GM03348 (cell line): ENCODE data around the gene RRP12.
"Not testable (repeated sequence)": the region's sequence is repeated elsewhere in the genome, so short reads cannot be mapped to it uniquely, and the experiment has no call there.

Experiments
- DNase-seq: peaks from one replicate; pipeline ENCODE4 v3.0.0; 2012; ENCODE audit warnings: low spot score

The RRP12 gene

GRCh38 chr10:97406483-97406882 is 5.3 kb upstream of the RRP12 start:
- DNase-seq: not testable (repeated sequence)

- DNase-seq: no peak
Observed at GRCh38 chr10:97406064-97406463, 4.9 kb upstream of the RRP12 start.

DNA sequence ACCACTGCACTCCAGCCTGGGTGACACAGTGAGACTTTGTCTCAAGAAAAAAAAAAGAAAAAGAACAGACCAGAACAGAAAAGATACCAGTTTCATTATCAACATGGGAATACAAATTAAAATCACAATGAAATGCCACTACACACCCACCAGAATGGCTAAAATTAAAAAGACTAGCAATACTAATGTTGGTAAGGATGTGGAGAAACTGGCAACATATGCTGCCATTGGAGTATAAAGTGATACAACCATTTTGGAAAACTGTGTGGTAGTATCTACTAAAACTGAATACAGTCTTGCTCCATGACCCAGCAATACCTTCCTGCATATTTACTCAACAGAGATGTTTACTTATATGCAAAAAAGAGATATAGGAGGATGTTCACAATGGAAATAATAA is 2.9 kb upstream of the RRP12 start:
- no peak for DNase-seq

GRCh38 chr10:97401455-97401919 is 347 bp upstream of the RRP12 start:
- DNase-seq: no peak

- DNase-seq: peak; percentile 59
Observed at GRCh38 chr10:97399843-97400545, 1.1 kb downstream of the RRP12 start.

- DNase-seq: no peak
Observed at GRCh38 chr10:97396056-97396455, 5.1 kb downstream of the RRP12 start.

DNA sequence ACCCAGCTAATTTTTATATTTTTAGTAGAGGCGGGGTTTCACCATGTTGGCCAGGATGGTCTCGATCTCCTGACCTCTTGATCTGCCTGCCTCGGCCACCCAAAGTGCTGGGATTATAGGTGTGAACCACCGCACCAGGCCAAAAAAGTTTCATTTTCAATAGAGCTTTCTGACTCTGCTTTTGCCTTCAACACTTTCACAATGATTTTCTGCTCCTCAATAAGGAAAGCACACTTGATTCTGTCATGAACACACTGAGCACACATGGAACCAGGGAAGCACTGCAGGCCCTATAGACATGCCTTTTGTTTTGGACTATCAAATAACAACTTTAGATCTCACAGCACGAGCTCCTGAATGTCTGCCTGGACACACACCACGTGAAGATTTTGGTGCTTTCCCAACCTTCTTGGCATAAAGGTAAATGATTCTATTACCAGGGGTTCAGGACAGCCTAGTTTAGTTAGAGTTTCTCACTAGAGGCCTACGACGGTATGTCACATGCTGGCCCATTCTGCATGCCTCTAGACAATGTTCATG is 8.0 kb downstream of the RRP12 start:
- no peak for DNase-seq

DNA sequence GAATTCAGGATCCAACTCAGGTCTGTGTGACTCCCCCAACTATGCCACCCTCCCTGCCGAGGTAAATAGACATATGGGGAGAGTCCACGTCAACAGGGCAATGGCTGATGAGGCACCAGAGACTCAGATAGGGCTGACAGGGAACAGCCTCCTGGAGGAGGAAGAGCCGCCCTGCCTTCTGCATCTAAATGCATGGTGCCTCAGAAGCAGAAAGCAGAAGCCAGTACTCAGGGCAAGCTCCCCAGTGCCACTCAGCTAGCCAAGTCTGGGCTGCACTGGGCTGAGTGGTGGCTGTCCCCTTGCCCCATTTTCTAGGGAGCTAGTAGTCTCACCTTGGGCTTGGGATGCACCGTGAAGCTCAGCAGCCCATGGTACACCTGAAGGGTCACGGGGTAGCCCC is 11.0 kb downstream of the RRP12 start:
- no peak for DNase-seq

DNA sequence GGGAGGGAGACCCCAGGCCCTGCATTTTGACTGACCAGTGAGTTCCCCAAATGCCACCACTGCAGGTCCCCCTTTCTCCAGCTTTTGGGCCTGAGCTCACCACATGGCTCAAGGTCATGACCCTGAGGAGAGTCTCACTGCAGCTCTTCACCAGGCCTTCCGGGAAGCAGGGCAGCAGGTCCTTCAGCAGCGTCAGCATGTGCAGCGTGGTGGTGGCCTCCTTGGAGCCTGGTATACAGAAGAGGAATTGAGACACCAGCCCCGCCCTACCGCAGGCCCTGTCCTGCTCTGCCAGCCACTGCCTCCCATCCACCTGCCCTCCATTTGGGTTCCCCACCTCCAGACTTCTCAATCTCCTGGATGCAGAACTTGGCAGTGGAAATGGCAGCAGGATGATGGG is 13.0 kb downstream of the RRP12 start:
- DNase-seq: no peak

DNA sequence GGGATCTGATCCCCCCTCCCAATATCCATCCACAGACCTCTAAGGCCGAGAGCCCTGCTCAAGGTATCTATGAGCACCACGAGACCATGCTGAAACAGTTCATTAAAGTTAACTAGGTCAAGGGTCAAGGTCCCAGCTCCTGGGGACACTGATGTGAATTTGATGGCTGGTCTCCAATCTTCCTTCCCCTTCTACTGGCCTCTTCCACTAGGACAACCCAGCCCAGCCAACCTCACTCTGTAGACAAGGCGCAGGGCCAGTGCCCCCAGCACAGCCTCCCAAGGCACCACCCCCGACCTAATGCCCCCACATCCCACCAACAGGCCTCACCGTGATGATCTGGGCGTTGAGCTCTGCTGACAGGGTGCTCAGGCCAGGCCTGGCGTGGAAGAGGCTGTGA is 15.6 kb downstream of the RRP12 start:
- DNase-seq: no peak

DNA sequence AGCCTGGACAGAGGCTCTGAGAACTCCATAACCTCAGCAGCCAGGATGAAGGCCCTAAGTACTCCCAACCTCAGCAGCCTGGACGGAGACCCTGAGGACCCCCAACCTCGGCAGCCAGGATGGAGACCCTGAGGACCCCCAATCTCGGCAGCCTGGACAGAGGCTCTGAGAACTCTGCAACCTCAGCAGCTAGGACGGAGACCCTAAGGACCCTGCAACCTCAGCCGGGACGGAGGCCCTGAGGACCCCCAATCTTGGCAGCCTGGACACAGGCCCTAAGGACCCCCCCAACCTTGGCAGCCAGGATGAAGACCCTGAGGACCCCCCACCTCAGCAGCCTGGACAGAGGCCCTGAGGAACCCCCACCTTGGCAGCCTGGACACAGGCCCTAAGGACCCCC is 16.5 kb downstream of the RRP12 start:
- no peak for DNase-seq

DNA sequence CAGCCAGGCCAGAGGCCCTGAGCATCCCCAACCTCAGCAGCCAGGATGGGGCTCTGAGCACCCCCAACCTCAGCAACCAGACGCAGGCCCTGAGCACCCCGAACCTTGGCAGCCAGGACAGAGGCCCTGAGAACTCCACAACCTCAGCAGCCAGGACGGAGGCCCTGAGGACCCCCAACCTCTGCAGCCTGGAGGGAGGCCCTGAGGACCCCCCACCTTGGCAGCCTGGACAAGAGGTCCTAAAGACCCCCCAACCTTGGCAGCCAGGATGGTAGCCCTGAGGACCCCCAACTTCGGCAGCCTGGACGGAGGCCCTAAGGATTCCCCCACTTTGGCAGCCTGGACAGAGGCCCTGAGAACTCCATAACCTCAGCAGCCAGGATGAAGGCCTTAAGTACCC is 17.0 kb downstream of the RRP12 start:
- DNase-seq: no peak

- DNase-seq: no peak
Observed at GRCh38 chr10:97383159-97383558, 18.0 kb downstream of the RRP12 start.

DNA sequence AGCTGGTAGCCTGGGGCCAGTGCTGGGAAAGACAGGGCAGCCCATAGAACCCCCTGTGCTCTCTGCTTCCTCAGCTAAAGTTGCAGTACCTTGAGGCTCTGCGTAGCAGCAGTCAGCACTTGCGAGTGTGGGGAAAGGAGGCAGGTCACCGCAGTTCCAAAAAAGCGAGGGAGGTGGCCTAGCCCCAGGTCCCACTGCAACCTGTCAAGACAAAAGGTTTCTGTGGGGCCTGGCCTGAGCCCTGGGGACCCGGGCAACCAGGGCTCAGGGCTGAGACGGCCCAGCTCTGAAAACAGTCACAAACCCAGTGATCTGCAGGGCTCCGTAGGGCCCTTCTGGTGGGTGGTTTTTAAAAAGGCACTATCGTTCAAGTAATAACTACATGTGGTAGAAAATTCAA is 19.5 kb downstream of the RRP12 start:
- DNase-seq: no peak

GRCh38 chr10:97380516-97380915 is 20.6 kb downstream of the RRP12 start:
- no peak for DNase-seq

- no peak for DNase-seq
Observed at GRCh38 chr10:97378933-97379921, 21.9 kb downstream of the RRP12 start.

DNA sequence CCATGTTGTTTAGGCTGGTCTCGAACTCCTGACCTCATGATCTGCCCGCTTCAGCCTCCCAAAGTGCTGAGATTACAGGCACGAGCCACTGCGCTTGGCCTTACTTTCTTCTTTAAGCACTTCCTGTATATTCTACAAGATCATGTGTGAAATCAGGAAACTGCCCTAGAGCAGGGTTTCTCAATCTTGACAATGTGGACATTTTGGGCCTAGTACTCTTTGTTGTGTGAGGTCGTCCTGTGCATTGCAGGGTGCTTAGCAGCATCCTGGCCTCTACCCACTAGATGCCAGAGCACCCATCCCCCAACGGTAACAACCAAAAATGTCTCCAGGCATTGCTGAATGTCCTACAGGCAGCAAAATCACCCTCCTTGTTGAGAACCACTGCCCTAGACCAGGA is 24.7 kb downstream of the RRP12 start:
- no peak for DNase-seq

DNA sequence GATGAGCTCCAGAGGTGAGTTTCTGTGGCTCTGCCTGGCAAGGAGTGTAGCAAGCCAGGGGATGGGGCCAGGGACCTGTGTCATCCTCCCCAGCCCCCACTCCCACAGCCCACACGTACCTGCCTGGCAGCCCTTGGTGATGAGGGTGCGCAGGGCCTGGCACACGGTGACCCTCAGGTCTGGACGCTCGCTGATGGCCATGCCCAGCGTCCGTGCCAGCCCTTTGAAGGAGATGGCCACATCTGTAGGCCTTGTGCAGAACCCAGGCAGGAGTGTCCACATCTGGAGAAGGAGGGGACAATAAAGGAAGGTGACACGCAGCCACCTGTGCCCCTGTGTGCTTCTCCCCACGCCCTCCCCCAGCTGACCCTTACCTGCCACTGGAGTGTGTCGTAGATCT is 27.7 kb downstream of the RRP12 start:
- DNase-seq: no peak

DNA sequence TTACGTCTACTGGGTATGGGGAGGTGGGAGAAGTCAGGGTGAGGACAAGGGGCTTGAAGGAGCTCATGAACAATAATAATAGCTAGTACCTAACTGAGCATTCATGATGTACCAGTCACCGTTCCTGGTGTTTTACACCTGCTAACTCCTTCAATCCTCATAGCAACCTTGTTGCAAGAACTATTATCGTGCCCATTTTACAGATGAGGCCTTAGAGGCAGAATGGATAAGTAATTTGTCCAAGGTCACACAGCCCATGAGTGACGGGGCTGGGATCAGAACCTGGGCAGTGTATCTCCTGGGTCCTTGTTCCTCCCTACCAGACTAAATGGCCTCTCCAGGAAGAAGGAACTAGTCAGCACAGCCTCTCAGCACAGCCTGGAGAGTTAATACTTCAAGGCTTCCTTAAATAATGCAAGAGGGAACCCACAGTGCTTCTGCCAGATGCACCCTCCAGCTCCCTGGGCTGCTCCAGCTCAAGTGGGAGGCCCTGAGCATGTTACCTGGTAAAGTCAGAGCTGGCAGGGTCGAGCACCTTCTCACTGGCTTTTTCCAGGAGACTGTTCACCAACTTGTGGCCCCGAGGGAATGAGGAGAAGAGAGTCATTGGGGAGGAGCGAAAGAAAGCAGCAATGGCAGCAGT is 28.8 kb downstream of the RRP12 start:
- no peak for DNase-seq

DNA sequence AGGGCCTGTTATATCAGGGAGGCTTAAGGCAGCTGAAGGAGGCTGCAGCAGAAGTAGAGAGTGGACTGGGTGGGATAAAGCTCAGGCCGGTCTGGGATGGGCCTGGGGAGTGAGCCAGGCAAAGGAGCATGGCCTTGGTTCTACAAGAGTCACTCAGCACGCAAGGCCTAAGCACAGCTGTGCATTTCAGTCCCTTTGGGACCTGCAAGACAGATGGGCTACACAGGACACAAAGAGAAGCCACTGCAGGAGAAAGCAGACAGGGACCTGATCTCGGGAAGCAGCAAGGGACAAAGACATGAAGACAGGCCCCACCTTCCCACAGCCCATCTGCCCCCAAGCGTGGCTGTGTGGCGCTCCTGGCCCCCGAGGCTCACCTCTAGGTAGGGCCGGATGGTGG is 29.4 kb downstream of the RRP12 start:
- DNase-seq: no peak

GRCh38 chr10:97367126-97367649 is 34.0 kb downstream of the RRP12 start:
- no peak for DNase-seq

- DNase-seq: no peak
Observed at GRCh38 chr10:97366572-97366971, 34.6 kb downstream of the RRP12 start.
